Activated CD8-positive, alpha-beta T cell treated with anti-CD3 and anti-CD28 coated beads, Interleukin-2, amount 10 ng/mL, durations not matched to agents 7 days and 5 days (primary cell): ENCODE data around the gene NPPC. TPM values are rescaled to one million over a fixed set of nuclear protein-coding genes. Genes with fewer than 3 reads are reported as not detected.
"Not testable (repeated sequence)": the region's sequence is repeated elsewhere in the genome, so short reads cannot be mapped to it uniquely, and the experiment has no call there.

Experiments used
- ATAC-seq: fragments of 150-1000 bp; cut with Tn5 transposase; one replicate; pipeline ENCODE4 v1.10.0; 2021; ENCODE audit warnings: moderate library complexity
- CTCF ChIA-PET: fragments of 350-600 bp; sonication (Branson Sonifier 250); formaldehyde crosslinking; loops from one replicate; lab custom pipeline; 2021; ENCODE audit warnings: antibody characterized with exemption; lab: Charles Lee
- POLR2A ChIA-PET: fragments of 350-600 bp; sonication (Branson Sonifier 250); formaldehyde crosslinking; loops from one replicate; lab custom pipeline; 2021; ENCODE audit warnings: antibody characterized with exemption; lab: Charles Lee
- DNase-seq: peaks from one replicate; pipeline ENCODE4 v3.0.0-alpha.2; 2020
- H3K27ac Mint-ChIP-seq: one replicate; pipeline ENCODE4 v1.8.0; 2021; ENCODE audit warnings: mild to moderate bottlenecking, mixed read lengths
- H3K27me3 Mint-ChIP-seq: one replicate; pipeline ENCODE4 v1.8.0; 2021; ENCODE audit warnings: low read depth, mixed read lengths
- H3K36me3 Mint-ChIP-seq: one replicate; pipeline ENCODE4 v1.8.0; 2021; ENCODE audit warnings: low read depth, mixed read lengths
- H3K4me1 Mint-ChIP-seq: one replicate; pipeline ENCODE4 v1.8.0; 2021; ENCODE audit warnings: low read depth, mixed read lengths
- H3K4me3 Mint-ChIP-seq: one replicate; pipeline ENCODE4 v1.8.0; 2021; ENCODE audit warnings: mild to moderate bottlenecking, mixed read lengths
- H3K9me3 Mint-ChIP-seq: one replicate; pipeline ENCODE4 v1.8.0; 2022; ENCODE audit warnings: mixed read lengths; ENCODE audit not compliant: insufficient read depth
- microRNA-seq: library from miRNA; unstranded; fragments of <30 nt; microRNA quantifications from one replicate; pipeline ENCODE4 v1.2.0, GENCODE V29; 2022
- total RNA-seq, 2 experiments: library from RNA; stranded (reverse); gene quantifications; one replicate each; pipeline ENCODE4 v1.2.3, GENCODE V29; 2021

The NPPC gene
- total RNA-seq, 2 experiments from 2014 or later, result 1.4 to 1.8 TPM

GRCh38 chr2:231880371-231880770 lies 45.8 kb downstream of the NPPC start:
- POLR2A ChIA-PET, H3K4me1 Mint-ChIP-seq, H3K9me3 Mint-ChIP-seq, H3K27ac Mint-ChIP-seq, ATAC-seq, H3K36me3 Mint-ChIP-seq, H3K4me3 Mint-ChIP-seq, DNase-seq: not testable (repeated sequence)
- H3K27me3 Mint-ChIP-seq, result peaks cover 27% of the 10 kb centered on the region
- CTCF ChIA-PET, result interaction anchor here (7.9 kb wide), 1 partner anchor 20 kb away, joined by 42 read pairs; no protein-coding TSS in a partner anchor

- DNase-seq, result no peak
- ChIA-PET CTCF (interaction anchor here (0.7 kb wide), 1 partner anchor 1807 kb away, joined by 3 read pairs; no protein-coding TSS in a partner anchor), POLR2A (no interaction called here)
- Mint-ChIP-seq H3K36me3 (no peaks in the 10 kb centered on the region), H3K27ac (no peak overlapping the region), H3K4me1 (no peaks in the 10 kb centered on the region), H3K27me3 (peaks cover 18% of the 10 kb centered on the region), H3K4me3 (no peak overlapping the region), H3K9me3 (no peaks in the 10 kb centered on the region)
- ATAC-seq, result no peak
These were observed 47.0 kb downstream of the NPPC start for GRCh38 chr2:231879216-231879615.

GRCh38 chr2:231877533-231878456 lies 48.4 kb downstream of the NPPC start:
- CTCF ChIA-PET, result no interaction called here
- H3K36me3 Mint-ChIP-seq, result no peaks in the 10 kb centered on the region
- POLR2A ChIA-PET, result no interaction called here

DNA sequence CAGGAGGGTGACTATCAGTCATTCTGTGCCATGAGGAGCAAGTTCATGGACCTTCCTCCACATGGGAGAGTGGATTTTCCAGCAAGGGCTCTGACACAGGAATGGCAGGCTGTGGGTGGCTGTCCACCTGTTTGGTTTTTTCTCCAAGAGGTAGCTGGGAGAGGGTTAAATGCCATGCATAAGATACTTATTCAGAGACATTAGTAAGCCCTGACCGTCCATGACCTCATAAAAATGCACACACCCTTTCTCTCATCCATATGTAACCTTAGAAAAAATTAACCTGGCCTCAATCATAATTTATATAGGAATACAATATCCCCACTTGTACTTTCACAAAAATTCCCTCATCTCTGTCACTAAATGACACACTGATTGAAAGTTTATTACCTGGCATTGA lies 51.3 kb downstream of the NPPC start:
- ATAC-seq (no peak), DNase-seq (no peak)
- H3K36me3 Mint-ChIP-seq, result no peaks in the 10 kb centered on the region
- ChIA-PET CTCF (interaction anchor here (0.8 kb wide), 1 partner anchor 267 kb away, joined by 3 read pairs; no protein-coding TSS in a partner anchor), POLR2A (no interaction called here)
- no peaks in the 10 kb centered on the region for H3K9me3 Mint-ChIP-seq
- no peak overlapping the region for H3K27ac Mint-ChIP-seq
- H3K27me3 Mint-ChIP-seq, result peaks cover 2% of the 10 kb centered on the region
- no peak overlapping the region for H3K4me3 Mint-ChIP-seq
- H3K4me1 Mint-ChIP-seq, result no peaks in the 10 kb centered on the region

More at GRCh38 chr2:231877533-231878456, 48.4 kb downstream of the NPPC start:
- Mint-ChIP-seq H3K9me3 (no peaks in the 10 kb centered on the region), H3K4me3 (no peak overlapping the region), H3K27me3 (peaks cover 6% of the 10 kb centered on the region), H3K27ac (no peak overlapping the region), H3K4me1 (no peaks in the 10 kb centered on the region)
- ATAC-seq, result no peak
- no peak for DNase-seq

Small RNA genes lying within 50 kb of the gene (microRNA-seq; reads per million reads assigned to microRNA genes)
- not detected for gene MIR1471

Other genes starting within 250 kb of the NPPC start
- gene PTMA, start 217.9 kb downstream of the NPPC start, total RNA-seq, result 1,000 to 10,000 TPM; 1,769 to 1,842 TPM
- 10 to 100 TPM; 31.9 to 35.1 TPM for gene PDE6D, start 145.1 kb downstream of the NPPC start, total RNA-seq
- 10 to 100 TPM; 47.5 to 47.7 TPM for gene COPS7B, start 140.0 kb downstream of the NPPC start, total RNA-seq
- gene DIS3L2, start 35.3 kb upstream of the NPPC start, total RNA-seq, result 10 to 100 TPM; 32.2 to 36.2 TPM